ENCODE data around the gene LRRC56.
A peak's percentile ranks its signal among the peaks of the same experiment; 100 is the strongest.
"Not testable (repeated sequence)": the region's sequence is repeated elsewhere in the genome, so short reads cannot be mapped to it uniquely, and the experiment has no call there.

Gene LRRC56

GRCh38 chr11:501683-502287 is 35.5 kb upstream of the LRRC56 start:
- DNase-seq (ENCODE audit: low spot score), result no peak

DNA sequence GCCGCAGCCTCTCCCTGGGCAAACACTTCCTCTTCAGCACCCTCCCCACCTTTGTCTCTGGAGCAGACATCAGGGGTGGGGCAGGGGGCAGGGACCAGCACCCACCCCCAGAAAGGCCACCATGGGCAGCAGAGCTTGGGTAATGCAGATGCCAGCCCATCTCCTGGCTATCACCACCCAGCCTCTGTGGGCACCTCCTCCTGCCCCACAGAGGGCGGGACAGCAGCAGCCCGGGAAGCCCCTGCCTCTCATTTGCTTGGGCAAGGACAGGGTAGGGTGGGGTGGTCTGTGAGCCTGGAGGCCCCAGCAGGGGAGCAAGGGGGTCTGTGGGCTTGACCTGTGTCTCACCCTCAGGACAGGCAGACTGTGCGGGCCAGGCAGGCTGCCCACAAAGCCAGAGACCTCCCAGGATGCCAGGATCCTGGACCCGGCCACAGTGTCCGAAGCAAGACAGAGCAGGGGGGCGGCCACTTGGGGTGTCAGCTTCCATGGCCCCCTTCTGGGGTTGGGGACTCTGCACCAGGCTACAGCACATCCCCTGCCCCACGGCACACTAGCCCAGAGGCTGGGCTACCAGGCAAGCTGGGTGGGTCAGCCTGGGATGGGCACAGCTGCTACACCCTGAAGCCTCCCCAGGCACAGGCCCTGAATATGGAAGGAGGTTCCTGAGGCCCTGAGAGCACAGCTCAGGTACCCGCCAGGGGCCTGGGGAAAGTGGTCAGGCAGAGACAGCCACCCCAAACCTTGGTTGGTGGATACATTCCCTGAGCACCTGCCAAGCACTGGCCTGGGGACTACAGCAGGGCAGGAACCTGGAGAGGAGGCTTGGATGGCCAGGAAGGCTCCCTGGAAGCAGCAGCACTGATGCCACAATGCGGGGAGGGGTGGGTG is 34.8 kb upstream of the LRRC56 start:
- DNase-seq (ENCODE audit: low spot score), result no peak

GRCh38 chr11:503179-503981 is 33.9 kb upstream of the LRRC56 start:
- no peak for DNase-seq (ENCODE audit: low spot score)

DNA sequence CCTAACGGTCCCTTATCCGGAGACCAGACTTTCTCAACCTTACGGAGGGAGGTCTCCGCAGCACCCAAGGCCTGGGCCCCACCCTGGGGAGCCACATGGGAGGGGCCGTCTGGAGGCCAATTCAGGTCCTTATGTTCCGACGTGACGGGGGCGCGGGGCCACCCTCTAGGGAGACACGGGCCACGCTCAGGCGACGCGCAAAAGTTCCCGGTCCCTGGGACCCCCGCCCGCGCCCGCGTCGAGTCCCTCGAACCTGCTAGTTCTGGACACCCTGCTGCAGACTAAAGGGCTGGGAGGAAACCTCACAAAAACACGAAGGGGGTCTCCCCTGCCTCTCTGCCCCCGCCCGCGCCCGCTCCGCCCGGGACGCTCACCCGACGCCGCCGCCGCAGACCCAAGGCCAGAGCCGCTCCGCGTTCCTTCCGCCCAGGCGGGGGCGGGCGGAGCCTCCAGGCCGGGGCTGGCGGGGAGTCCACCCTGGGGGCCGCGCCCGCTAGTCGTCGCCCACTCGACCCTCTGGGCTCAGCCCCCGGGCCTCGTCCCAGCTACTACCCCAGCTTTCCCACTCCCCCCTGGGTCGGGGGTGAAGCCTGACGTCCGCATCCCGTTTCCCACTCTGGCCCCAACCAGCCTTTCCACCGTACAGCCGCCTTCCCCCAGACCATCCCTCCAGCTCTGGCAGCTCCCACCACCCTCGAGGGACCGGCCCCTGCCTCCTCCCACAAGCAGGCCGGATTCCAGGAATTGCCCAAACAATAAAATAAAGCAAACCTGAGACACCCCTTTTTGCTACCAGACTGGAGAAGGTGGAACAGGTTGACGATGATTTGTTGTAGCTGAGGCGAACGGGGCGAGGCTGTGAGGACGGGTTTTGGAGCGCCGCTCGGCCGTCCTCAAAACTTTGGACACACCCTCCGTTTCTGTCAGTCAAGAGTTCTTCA is 33.0 kb upstream of the LRRC56 start:
- DNase-seq (ENCODE audit: low spot score), result no peak

DNA sequence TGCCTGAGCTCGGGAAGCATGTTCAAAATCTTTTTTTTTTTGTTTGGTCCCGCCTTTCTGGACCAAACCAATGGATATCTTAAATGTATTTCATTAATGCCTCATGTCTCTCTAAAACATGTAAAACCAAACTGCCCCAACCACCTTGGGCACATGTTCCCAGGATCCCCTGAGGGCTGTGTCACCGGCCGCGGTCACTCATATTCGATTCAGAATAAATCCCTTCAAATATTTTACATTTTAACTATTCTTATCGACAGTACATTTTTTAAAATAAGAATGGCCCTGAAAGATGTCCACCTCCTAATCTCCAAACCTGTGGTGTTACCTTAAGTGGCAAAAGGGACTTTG is 32.4 kb upstream of the LRRC56 start:
- no peak for DNase-seq (ENCODE audit: low spot score)

GRCh38 chr11:506238-506994 is 30.9 kb upstream of the LRRC56 start:
- DNase-seq (ENCODE audit: low spot score), result peak; percentile 95

- DNase-seq (ENCODE audit: low spot score), result peak; percentile 88
Observed at GRCh38 chr11:506995-507726, 30.2 kb upstream of the LRRC56 start, which contains the start of gene RNH1. Gene RNH1 (minus strand): TSS chr11:507242. CDS start chr11:502162, 5,080 bp downstream.

- no peak for DNase-seq (ENCODE audit: low spot score)
Observed at GRCh38 chr11:507727-508515, 29.4 kb upstream of the LRRC56 start.

DNA sequence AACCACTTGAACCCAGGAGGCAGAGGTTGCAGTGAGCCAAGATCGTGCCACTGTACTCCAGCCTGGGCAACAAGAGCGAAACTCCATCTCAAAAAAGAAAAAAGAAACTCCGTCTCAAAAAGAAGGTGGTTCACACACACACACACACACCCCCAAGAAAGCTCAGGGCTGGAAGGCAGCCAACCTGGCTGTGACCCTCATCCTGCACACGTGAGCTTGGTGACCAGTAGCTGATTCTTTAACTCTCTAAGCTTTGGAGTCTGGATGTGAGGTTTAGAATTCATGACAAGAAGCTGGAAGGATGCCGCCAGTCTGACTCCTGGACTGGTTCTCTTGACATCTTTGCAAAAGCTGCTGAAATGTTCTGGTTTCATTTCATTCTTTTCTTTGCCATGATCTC is 28.4 kb upstream of the LRRC56 start:
- no peak for DNase-seq (ENCODE audit: low spot score)

DNA sequence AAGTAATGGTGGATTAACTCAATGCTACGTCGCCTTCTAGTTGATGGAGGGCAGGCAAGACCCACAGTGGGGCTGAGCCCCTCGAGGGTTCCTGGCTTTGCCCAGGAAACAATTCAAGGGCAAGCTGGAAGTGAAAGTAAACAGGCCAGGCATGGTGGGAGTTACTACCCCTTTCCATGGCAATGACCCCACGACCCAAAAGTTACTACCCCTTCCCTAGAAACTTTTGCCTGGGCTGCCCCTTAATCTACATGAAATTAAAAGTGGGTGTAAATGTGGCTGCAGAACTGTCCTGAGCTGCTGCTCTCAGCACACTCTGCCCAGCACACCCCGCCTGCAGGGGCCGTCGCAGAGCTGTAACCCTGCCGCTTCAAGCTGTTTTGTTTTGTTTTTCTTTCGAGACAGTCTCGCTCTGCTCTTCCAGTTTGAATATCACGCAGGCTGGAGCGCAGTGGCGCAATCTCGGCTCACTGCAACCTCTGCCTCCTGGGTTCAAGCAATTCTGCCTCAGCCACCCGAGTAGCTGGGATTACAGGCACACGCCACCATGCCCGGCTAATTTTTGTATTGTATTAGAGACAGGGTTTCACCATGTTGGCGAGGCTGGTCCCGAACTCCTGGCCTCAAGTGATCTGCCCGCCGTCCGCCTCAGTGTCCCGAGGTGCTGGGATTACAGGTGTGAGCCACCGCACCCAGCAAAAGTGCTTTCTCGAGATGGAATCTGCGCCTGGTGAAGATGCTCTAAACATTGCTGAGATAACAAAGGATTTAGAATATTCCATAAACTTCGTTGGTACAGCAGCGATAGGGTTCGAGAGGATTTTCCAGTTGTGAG is 24.3 kb upstream of the LRRC56 start:
- no peak for DNase-seq (ENCODE audit: low spot score)

- DNase-seq (ENCODE audit: low spot score), result no peak
Observed at GRCh38 chr11:514606-515005, 22.7 kb upstream of the LRRC56 start.

DNA sequence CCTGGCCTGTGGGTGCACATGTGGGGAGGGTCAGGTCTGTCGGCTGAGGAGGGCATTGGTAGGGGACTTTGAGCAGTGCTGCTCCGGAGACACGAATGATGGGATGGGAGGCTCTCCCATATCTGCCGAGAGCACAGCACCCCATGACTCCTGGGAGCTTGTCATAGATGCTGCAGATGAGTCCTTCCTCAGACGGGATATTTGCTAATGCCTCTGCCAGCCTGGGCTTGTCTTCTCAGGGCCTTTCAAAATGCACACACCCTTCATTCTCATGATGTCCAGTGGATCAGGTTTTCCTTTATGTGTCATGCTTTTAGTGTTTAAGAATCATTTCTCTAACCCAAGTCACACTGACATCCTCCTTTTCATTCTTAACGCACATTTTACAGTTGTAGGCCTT is 22.2 kb upstream of the LRRC56 start:
- no peak for DNase-seq (ENCODE audit: low spot score)

DNA sequence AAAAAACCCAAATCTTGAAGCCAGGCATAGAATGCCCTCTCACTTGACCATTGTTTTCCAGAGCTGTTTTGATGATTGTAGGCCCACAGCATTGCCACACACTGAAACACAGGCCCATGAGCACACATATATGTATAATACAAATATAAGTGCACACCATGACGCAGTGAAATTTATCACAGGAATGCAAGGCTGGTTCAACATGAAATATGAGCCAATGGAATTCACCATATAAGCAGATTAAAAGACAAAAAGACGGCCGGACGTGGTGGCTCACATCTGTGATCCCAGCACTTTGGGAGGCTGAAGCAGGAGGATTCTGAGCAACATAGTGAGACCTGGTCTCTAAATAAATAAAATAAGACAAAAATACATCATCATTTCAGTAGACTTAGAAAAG is 20.9 kb upstream of the LRRC56 start:
- no peak for DNase-seq (ENCODE audit: low spot score)

DNA sequence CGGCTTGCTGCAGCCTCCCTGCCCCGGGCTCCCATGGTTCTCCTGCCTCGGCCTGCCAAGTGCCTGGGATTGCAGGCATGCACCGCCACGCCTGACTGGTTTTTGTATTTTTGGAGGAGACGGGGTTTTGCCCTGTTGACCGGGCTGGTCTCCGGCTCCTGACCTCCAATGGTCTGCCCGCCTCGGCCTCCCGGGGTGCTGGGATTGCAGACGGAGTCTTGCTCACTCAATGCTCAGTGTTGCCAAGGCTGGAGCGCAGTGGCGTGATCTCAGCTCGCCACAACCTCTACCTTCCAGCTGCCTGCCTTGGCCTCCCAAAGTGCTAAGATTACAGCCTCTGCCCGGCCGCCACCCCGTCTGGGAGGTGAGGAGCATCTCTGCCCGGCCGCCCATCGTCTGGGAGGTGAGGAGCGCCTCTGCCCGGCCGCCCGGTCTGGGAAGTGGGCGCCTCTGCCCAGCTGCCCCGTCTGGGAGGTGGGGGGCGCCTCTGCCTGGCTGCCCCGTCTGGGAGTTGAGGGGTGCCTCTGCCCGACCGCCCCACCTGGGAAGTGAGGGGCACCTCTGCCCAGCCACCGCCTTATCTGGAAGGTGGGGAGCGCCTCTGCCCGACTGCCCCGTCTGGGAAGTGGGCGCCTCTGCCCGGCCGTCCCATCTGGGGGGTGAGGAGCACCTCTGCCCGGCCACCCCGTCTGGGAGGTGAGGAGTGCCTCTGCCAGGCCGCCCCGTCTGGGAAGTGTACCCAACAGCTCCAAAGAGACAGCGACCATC is 20.2 kb upstream of the LRRC56 start:
- not testable (repeated sequence) for DNase-seq (ENCODE audit: low spot score)

GRCh38 chr11:518463-519202 is 18.7 kb upstream of the LRRC56 start:
- peak; percentile 67 for DNase-seq (ENCODE audit: low spot score)

GRCh38 chr11:520428-521176 is 16.7 kb upstream of the LRRC56 start:
- no peak for DNase-seq (ENCODE audit: low spot score)
